ENCODE results near the gene ST3GAL2. TPM values are rescaled to one million over a fixed set of nuclear protein-coding genes. Genes with fewer than 3 reads are reported as not detected.

Gene ST3GAL2
- total and polyA plus RNA-seq, 9 of the 15 experiments (the other 6 are each of a cell fraction or from before 2014, with no cell fraction given): 1.5 to 108 (median 34.3) TPM

- TF ChIP-seq, protein P1, sequence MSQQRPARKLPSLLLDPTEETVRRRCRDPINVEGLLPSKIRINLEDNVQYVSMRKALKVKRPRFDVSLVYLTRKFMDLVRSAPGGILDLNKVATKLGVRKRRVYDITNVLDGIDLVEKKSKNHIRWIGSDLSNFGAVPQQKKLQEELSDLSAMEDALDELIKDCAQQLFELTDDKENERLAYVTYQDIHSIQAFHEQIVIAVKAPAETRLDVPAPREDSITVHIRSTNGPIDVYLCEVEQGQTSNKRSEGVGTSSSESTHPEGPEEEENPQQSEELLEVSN (IDR thresholded peaks at IDR 0.05; ENCODE audit: borderline replicate concordance in 1 of 2, extremely low read depth in 1 of 2, insufficient read depth in 1 of 2, insufficient read length in 1 of 2, low read depth in 1 of 2, low read length in 1 of 2, poor library complexity in 1 of 2, severe bottlenecking in 1 of 2): no peak
- peak in 1 of 2 experiments; percentile 41; a peak in 1 of 4 replicates for TF ChIP-seq KDM1A (IDR thresholded peaks at IDR 0.05)
- TF ChIP-seq, protein P2, sequence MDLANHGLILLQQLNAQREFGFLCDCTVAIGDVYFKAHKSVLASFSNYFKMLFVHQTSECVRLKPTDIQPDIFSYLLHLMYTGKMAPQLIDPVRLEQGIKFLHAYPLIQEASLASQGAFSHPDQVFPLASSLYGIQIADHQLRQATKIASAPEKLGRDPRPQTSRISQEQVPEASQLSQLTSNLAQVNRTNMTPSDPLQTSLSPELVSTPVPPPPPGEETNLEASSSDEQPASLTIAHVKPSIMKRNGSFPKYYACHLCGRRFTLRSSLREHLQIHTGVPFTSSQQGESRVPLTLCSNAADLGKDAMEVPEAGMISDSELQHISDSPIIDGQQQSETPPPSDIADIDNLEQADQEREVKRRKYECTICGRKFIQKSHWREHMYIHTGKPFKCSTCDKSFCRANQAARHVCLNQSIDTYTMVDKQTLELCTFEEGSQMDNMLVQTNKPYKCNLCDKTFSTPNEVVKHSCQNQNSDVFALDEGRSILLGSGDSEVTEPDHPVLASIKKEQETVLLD (IDR thresholded peaks at IDR 0.05): no peak
- TF ChIP-seq ZNF217 (CRISPR knock-in tag; IDR thresholded peaks at IDR 0.05): no peak
- TF ChIP-seq DPF2 (IDR thresholded peaks at IDR 0.05): 0 out of 2 replicates have a peak, but pooled peaks have one; percentile 12
- TF ChIP-seq, protein P3, sequence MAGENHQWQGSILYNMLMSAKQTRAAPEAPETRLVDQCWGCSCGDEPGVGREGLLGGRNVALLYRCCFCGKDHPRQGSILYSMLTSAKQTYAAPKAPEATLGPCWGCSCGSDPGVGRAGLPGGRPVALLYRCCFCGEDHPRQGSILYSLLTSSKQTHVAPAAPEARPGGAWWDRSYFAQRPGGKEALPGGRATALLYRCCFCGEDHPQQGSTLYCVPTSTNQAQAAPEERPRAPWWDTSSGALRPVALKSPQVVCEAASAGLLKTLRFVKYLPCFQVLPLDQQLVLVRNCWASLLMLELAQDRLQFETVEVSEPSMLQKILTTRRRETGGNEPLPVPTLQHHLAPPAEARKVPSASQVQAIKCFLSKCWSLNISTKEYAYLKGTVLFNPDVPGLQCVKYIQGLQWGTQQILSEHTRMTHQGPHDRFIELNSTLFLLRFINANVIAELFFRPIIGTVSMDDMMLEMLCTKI (IDR thresholded peaks at IDR 0.05; ENCODE audit: partially characterized antibody): no peak
- no peak for TF ChIP-seq SIN3B (IDR thresholded peaks at IDR 0.05; ENCODE audit: low read depth)
- TF ChIP-seq, protein P4, sequence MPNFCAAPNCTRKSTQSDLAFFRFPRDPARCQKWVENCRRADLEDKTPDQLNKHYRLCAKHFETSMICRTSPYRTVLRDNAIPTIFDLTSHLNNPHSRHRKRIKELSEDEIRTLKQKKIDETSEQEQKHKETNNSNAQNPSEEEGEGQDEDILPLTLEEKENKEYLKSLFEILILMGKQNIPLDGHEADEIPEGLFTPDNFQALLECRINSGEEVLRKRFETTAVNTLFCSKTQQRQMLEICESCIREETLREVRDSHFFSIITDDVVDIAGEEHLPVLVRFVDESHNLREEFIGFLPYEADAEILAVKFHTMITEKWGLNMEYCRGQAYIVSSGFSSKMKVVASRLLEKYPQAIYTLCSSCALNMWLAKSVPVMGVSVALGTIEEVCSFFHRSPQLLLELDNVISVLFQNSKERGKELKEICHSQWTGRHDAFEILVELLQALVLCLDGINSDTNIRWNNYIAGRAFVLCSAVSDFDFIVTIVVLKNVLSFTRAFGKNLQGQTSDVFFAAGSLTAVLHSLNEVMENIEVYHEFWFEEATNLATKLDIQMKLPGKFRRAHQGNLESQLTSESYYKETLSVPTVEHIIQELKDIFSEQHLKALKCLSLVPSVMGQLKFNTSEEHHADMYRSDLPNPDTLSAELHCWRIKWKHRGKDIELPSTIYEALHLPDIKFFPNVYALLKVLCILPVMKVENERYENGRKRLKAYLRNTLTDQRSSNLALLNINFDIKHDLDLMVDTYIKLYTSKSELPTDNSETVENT (CRISPR knock-in tag; IDR thresholded peaks at IDR 0.05): no peak
- TF ChIP-seq CBFA2T3 (IDR thresholded peaks at IDR 0.05): no peak
- TF ChIP-seq ZNF354B (CRISPR knock-in tag; IDR thresholded peaks at IDR 0.05): no peak
- no peak for TF ChIP-seq ZNF449 (CRISPR knock-in tag; IDR thresholded peaks at IDR 0.05)
- TF ChIP-seq, protein P5, sequence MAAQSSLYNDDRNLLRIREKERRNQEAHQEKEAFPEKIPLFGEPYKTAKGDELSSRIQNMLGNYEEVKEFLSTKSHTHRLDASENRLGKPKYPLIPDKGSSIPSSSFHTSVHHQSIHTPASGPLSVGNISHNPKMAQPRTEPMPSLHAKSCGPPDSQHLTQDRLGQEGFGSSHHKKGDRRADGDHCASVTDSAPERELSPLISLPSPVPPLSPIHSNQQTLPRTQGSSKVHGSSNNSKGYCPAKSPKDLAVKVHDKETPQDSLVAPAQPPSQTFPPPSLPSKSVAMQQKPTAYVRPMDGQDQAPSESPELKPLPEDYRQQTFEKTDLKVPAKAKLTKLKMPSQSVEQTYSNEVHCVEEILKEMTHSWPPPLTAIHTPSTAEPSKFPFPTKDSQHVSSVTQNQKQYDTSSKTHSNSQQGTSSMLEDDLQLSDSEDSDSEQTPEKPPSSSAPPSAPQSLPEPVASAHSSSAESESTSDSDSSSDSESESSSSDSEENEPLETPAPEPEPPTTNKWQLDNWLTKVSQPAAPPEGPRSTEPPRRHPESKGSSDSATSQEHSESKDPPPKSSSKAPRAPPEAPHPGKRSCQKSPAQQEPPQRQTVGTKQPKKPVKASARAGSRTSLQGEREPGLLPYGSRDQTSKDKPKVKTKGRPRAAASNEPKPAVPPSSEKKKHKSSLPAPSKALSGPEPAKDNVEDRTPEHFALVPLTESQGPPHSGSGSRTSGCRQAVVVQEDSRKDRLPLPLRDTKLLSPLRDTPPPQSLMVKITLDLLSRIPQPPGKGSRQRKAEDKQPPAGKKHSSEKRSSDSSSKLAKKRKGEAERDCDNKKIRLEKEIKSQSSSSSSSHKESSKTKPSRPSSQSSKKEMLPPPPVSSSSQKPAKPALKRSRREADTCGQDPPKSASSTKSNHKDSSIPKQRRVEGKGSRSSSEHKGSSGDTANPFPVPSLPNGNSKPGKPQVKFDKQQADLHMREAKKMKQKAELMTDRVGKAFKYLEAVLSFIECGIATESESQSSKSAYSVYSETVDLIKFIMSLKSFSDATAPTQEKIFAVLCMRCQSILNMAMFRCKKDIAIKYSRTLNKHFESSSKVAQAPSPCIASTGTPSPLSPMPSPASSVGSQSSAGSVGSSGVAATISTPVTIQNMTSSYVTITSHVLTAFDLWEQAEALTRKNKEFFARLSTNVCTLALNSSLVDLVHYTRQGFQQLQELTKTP (IDR thresholded peaks at IDR 0.05; ENCODE audit: low read depth in 1 of 2, partially characterized antibody in 2 of 2): peak in 1 of 2 experiments; percentile 23
Measured at GRCh38 chr16:70437582-70438557, 1.0 kb downstream of the ST3GAL2 start (continued).

Data from K562 (cell line).